ENCODE data around the gene ESF1.

DNA sequence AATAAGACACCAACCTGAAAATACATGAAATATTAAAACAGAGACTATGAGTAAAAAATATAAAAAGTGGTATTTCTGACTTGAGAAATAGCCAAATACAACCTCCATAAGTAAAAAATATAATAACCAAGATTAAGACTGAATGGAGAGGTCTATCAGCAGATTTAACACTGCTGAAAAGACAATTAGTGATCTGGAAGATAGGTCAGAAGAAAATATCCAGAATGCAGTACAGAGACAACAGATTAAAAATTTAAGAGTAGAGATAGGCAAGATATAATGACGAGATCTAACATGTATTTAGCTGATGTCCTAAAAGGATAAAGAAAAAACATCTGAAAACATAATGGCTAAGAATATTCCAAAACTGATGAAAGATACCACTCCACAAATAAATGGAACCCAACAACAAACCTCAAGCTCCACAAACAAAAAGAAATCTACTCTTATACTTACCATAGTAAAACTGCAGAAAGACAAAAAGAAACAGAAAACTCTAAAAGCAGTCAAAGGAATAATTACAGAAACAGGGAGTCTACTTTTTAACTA lies 18.8 kb downstream of the ESF1 start:
- TF ChIP-seq SMC3 (IDR thresholded peaks at IDR 0.05) (no peak), CEBPB (IDR thresholded peaks at IDR 0.05) (no peak), EP300 (IDR thresholded peaks at IDR 0.05) (no peak), MYC (IDR thresholded peaks at IDR 0.05; ENCODE audit: borderline replicate concordance, low read length) (no peak), ZFP36 (IDR thresholded peaks at IDR 0.05; ENCODE audit: borderline replicate concordance, partially characterized antibody) (no peak), POLR2A (IDR thresholded peaks at IDR 0.05; ENCODE audit: low read length) (no peak), JUNB (IDR thresholded peaks at IDR 0.05) (no peak), NPAS2 (CRISPR knock-in tag; IDR thresholded peaks at IDR 0.05; ENCODE audit: borderline replicate concordance) (no peak)
- TF ChIP-seq, protein P1, sequence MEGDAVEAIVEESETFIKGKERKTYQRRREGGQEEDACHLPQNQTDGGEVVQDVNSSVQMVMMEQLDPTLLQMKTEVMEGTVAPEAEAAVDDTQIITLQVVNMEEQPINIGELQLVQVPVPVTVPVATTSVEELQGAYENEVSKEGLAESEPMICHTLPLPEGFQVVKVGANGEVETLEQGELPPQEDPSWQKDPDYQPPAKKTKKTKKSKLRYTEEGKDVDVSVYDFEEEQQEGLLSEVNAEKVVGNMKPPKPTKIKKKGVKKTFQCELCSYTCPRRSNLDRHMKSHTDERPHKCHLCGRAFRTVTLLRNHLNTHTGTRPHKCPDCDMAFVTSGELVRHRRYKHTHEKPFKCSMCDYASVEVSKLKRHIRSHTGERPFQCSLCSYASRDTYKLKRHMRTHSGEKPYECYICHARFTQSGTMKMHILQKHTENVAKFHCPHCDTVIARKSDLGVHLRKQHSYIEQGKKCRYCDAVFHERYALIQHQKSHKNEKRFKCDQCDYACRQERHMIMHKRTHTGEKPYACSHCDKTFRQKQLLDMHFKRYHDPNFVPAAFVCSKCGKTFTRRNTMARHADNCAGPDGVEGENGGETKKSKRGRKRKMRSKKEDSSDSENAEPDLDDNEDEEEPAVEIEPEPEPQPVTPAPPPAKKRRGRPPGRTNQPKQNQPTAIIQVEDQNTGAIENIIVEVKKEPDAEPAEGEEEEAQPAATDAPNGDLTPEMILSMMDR (IDR thresholded peaks at IDR 0.05), result no peak
- TF ChIP-seq, protein P2, sequence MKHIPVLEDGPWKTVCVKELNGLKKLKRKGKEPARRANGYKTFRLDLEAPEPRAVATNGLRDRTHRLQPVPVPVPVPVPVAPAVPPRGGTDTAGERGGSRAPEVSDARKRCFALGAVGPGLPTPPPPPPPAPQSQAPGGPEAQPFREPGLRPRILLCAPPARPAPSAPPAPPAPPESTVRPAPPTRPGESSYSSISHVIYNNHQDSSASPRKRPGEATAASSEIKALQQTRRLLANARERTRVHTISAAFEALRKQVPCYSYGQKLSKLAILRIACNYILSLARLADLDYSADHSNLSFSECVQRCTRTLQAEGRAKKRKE (CRISPR knock-in tag; IDR thresholded peaks at IDR 0.05; ENCODE audit: low read depth), result no peak
- TF ChIP-seq, protein P3, sequence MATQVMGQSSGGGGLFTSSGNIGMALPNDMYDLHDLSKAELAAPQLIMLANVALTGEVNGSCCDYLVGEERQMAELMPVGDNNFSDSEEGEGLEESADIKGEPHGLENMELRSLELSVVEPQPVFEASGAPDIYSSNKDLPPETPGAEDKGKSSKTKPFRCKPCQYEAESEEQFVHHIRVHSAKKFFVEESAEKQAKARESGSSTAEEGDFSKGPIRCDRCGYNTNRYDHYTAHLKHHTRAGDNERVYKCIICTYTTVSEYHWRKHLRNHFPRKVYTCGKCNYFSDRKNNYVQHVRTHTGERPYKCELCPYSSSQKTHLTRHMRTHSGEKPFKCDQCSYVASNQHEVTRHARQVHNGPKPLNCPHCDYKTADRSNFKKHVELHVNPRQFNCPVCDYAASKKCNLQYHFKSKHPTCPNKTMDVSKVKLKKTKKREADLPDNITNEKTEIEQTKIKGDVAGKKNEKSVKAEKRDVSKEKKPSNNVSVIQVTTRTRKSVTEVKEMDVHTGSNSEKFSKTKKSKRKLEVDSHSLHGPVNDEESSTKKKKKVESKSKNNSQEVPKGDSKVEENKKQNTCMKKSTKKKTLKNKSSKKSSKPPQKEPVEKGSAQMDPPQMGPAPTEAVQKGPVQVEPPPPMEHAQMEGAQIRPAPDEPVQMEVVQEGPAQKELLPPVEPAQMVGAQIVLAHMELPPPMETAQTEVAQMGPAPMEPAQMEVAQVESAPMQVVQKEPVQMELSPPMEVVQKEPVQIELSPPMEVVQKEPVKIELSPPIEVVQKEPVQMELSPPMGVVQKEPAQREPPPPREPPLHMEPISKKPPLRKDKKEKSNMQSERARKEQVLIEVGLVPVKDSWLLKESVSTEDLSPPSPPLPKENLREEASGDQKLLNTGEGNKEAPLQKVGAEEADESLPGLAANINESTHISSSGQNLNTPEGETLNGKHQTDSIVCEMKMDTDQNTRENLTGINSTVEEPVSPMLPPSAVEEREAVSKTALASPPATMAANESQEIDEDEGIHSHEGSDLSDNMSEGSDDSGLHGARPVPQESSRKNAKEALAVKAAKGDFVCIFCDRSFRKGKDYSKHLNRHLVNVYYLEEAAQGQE (IDR thresholded peaks at IDR 0.05), result no peak
- TF ChIP-seq, protein P4, sequence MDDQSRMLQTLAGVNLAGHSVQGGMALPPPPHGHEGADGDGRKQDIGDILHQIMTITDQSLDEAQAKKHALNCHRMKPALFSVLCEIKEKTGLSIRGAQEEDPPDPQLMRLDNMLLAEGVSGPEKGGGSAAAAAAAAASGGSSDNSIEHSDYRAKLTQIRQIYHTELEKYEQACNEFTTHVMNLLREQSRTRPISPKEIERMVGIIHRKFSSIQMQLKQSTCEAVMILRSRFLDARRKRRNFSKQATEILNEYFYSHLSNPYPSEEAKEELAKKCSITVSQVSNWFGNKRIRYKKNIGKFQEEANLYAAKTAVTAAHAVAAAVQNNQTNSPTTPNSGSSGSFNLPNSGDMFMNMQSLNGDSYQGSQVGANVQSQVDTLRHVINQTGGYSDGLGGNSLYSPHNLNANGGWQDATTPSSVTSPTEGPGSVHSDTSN (IDR thresholded peaks at IDR 0.05), result no peak

Data from A549 (cell line).